Panc1 (cell line): Measurements from ENCODE around the gene TAPBPL. TPM values are rescaled to one million over a fixed set of nuclear protein-coding genes. Genes with fewer than 3 reads are reported as not detected.

Experiments used
- ATAC-seq: fragments of 200-7000 bp; cut with Tn5 transposase; 2 replicates; pipeline ENCODE4 v1.9.1; 2020; ENCODE audit warnings: mild to moderate bottlenecking, moderate library complexity
- BruUV-seq: library from RNA; stranded (reverse); fragments of 400-500 nt; replicated peaks from 2 replicates; lab custom pipeline; 2021; lab: Mats Ljungman, UMichigan
- CTCF ChIA-PET: fragments of 300-600 bp; sonication (Branson Sonifier 250); formaldehyde crosslinking; loops from one replicate; lab custom pipeline; 2022; ENCODE audit warnings: antibody characterized with exemption; lab: Charles Lee
- POLR2A ChIA-PET: fragments of 300-600 bp; sonication (Branson Sonifier 250); formaldehyde crosslinking; loops from one replicate; lab custom pipeline; 2022; ENCODE audit warnings: antibody characterized with exemption; lab: Charles Lee
- DNase-seq: peaks from one replicate; pipeline ENCODE4 v3.0.0-alpha.2; 2010; ENCODE audit warnings: low read depth, low spot score
- H3K27ac ChIP-seq: 2 replicates; pipeline ENCODE4 v1.5.1; 2011; ENCODE audit warnings: mild to moderate bottlenecking, low read length, inconsistent platforms
- H3K27me3 ChIP-seq: fragments of 200-500 bp; sonication (Bioruptor generic); 2 replicates; pipeline ENCODE4 v1.6.0; 2014; ENCODE audit warnings: low read length, inconsistent platforms; ENCODE audit not compliant: control insufficient read depth, insufficient read depth
- H3K36me3 ChIP-seq: fragments of 200-500 bp; sonication (Bioruptor generic); 2 replicates; pipeline ENCODE4 v1.5.1; 2014; ENCODE audit warnings: inconsistent platforms, mild to moderate bottlenecking, low read length, moderate library complexity; ENCODE audit not compliant: control insufficient read depth, insufficient read depth
- H3K4me1 ChIP-seq: 2 replicates; pipeline ENCODE4 v1.5.1; 2011; ENCODE audit warnings: inconsistent platforms, mild to moderate bottlenecking, low read length, moderate library complexity; ENCODE audit not compliant: control insufficient read depth, insufficient read depth
- H3K4me3 ChIP-seq, 2 experiments: 2 replicates each; pipeline ENCODE4 v1.5.1; 2011 to 2012; ENCODE audit warnings: low read depth in 2 of 2, low read length in 2 of 2, mild to moderate bottlenecking in 2 of 2, inconsistent platforms in 1 of 2, moderate library complexity in 1 of 2
- H3K9me3 ChIP-seq: fragments of 200-500 bp; sonication (Bioruptor generic); 2 replicates; pipeline ENCODE4 v1.5.1; 2014; ENCODE audit warnings: low read depth, mild to moderate bottlenecking, inconsistent platforms, low read length, moderate library complexity; ENCODE audit not compliant: control insufficient read depth, insufficient read depth
- CTCF ChIP-seq: fragments of 450-650 bp; IDR thresholded peaks from 2 replicates; pipeline ENCODE4 v1.5.1; 2017; ENCODE audit warnings: mild to moderate bottlenecking
- POLR2AphosphoS5 ChIP-seq: IDR thresholded peaks from 2 replicates; pipeline ENCODE4 v1.6.1; 2012; ENCODE audit warnings: mild to moderate bottlenecking, low read depth, low read length, moderate library complexity
- REST ChIP-seq, 2 experiments: IDR thresholded peaks; 2 replicates each; pipeline ENCODE4 v1.6.1; 2011 to 2012; ENCODE audit warnings: low read depth in 2 of 2, control low read depth in 1 of 2, low read length in 1 of 2, mild to moderate bottlenecking in 1 of 2, moderate library complexity in 1 of 2; ENCODE audit not compliant: insufficient read depth in 1 of 2
- SIN3A ChIP-seq: IDR thresholded peaks from 2 replicates; pipeline ENCODE4 v1.6.1; 2012; ENCODE audit warnings: low read depth, mild to moderate bottlenecking, low read length, moderate library complexity, borderline replicate concordance; ENCODE audit not compliant: insufficient read depth
- TCF7L2 ChIP-seq: IDR thresholded peaks from 2 replicates; pipeline ENCODE4 v1.6.1; 2011; ENCODE audit warnings: mild to moderate bottlenecking, low read depth, low read length, inconsistent platforms
- in situ Hi-C: cut with HindIII; loops from 2 replicates; pipeline ENCODE4 v1.10.0; 2016; ENCODE audit warnings: low sequenced_read_pairs, low pct_unique_long_range_greater_than_20kb
- intact Hi-C: fragments of 100-400 bp; cut with micrococcal nuclease; formaldehyde crosslinking; loops from one replicate; pipeline ENCODE4 v1.10.0; 2022; ENCODE audit not compliant: unreplicated experiment
- total RNA-seq: library from RNA; stranded (reverse); gene quantifications from one replicate; pipeline ENCODE4 v1.2.1, GENCODE V29; 2021; ENCODE audit not compliant: unreplicated experiment

The TAPBPL gene
- total RNA-seq, 1 experiment from 2014 or later = 7.8 TPM

GRCh38 chr12:6507102-6507998, 55.5 kb downstream of the TAPBPL start:
- Histone ChIP-seq H3K4me1 (no peaks in the 10 kb centered on the region), H3K36me3 (peaks cover 14% of the 10 kb centered on the region; the same call in 1 of the 2 replicates), H3K27me3 (no peaks in the 10 kb centered on the region), H3K9me3 (no peaks in the 10 kb centered on the region), H3K27ac (no peak overlapping the region), H3K4me3 (no peak overlapping the region)
- POLR2A ChIA-PET = no interaction called here
- DNase-seq = no peak
- ATAC-seq = no peak
- intact Hi-C loops = no loop called here
- TF ChIP-seq TCF7L2 (no peak), REST (IDR thresholded peaks at IDR 0.05; ENCODE audit: insufficient read depth in 1 of 2, low read depth in 2 of 2, low read length in 1 of 2) (no peak), CTCF (no peak), POLR2AphosphoS5 (no peak), SIN3A (no peak)
- BruUV-seq = no TSS peak
- CTCF ChIA-PET = no interaction called here
- in situ Hi-C loops = no loop called here

GRCh38 chr12:6508087-6508486, 56.2 kb downstream of the TAPBPL start:
- Histone ChIP-seq H3K4me1 (no peaks in the 10 kb centered on the region), H3K4me3 (no peak overlapping the region), H3K36me3 (peaks cover 14% of the 10 kb centered on the region; the same call in 1 of the 2 replicates), H3K27ac (no peak overlapping the region), H3K9me3 (no peaks in the 10 kb centered on the region), H3K27me3 (no peaks in the 10 kb centered on the region)
- no TSS peak for BruUV-seq
- ATAC-seq = no peak
- TF ChIP-seq REST (IDR thresholded peaks at IDR 0.05; ENCODE audit: insufficient read depth in 1 of 2, low read depth in 2 of 2, low read length in 1 of 2) (no peak), SIN3A (no peak), CTCF (no peak), TCF7L2 (no peak), POLR2AphosphoS5 (no peak)
- in situ Hi-C loops = no loop called here
- CTCF ChIA-PET = no interaction called here
- no peak for DNase-seq
- intact Hi-C loops = no loop called here
- POLR2A ChIA-PET = no interaction called here
